GM21717 (cell line): ENCODE measurements around the gene CXCL6.

ENCODE experiments used
- ATAC-seq: cut with Tn5 transposase; IDR thresholded peaks from one replicate; pipeline ENCODE4 v1.9.1; 2021; ENCODE audit warnings: mild to moderate bottlenecking, moderate library complexity; ENCODE audit not compliant: unreplicated experiment

Gene CXCL6

DNA sequence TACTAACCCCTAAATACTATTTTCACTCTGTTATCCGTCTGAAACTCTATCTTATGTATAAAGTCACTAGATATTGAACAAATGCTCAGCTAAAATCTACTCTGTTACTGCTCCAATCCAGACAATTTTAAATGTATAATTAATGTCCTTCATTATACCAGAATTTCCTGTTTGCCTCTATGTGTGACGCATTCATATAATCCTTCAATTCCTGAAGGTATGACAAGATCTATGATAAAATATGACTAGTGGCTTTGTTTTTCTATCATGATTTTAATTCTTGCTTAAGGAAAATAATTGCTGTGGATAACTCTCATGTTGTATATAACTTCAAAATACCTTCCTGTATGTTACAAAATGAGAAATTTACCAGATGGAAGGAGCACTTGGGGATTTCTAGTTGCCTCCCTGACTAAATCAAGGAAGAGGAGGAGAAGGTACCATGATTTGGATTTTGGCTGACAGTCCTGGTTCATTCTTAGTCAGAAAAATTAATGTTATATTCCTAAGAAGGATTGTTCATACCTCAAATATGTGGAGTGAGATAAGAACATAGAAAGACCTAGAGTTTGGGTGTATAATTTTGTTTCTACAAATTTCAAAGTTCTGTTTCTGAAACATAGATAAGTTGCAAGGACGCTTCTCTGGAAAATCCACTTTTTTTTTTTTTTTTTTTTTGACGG is 4.9 kb downstream of the CXCL6 start:
- no peak for ATAC-seq

DNA sequence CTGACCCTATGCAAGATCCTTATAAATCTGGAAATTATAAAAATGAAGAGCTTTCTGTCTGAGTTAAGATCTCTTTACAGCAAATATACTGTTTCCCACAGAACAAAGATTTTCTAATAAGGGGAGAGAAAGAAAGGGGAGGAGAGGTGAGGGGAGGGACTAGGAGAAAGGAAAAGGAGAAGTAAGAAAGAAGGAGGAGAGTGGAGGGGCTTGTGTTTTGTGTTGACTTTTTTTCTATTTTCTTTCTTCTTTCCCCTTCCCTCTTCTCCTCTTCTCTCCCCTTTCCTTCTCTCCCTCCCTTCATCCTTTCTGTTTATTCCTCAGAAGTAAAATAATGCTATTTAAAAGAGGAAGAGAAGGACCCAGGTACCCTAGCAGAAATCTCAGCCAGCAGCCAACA is 6.2 kb downstream of the CXCL6 start:
- no peak for ATAC-seq

DNA sequence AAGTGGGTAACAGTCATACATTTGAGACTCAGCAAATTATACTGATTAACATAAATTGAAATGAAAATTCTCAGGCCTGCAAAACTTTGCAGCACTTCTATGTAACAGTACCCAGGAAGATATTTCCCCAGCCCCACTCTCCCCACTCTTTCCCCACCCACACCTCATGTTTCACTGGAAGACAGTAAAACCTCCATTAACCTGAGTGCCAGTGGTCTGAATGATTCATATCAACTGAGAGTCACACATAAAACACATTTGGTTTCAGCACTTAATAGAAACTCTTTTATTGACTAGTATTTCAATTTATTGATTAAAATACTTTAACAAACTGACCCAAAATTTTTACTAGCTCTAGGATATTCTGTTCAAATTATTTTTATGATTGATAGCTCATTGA is 6.9 kb downstream of the CXCL6 start:
- ATAC-seq, result no peak

DNA sequence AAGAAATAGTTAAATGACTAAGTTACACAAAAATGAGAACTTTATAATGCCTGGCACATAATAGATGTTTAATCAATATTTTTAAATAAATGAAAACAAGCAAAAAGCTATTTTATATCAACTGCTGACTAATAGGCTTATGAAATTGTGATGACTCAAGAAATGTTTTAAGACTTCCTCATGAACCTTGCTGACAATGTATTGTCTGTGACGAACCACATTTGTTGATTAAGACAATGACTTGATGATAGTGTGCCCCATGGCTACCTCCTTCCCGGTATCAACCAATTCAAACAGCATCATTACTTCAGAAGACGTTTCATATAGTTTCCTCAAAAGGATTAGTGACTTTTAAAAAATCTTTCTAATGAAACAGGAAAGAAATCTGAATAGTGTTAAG is 7.9 kb downstream of the CXCL6 start:
- ATAC-seq, result no peak

DNA sequence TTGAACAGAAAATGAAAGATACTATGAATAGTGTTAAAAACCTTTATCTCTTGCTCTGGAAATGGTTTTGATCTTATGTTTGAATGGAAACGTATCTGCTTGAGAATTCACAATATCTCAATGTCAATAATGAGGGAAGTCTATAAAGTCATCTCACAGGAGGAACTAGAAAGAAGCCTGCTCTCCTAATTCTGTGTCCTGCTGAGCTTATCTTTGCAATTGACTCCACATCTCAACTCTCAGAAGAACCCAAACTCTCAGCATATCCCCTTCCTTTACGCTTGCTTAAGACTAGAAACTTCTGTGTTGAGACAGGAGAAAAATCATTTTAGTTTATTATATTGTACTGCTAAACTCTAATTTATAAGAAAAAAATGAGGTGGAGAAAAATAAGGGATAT is 8.3 kb downstream of the CXCL6 start:
- ATAC-seq, result no peak

DNA sequence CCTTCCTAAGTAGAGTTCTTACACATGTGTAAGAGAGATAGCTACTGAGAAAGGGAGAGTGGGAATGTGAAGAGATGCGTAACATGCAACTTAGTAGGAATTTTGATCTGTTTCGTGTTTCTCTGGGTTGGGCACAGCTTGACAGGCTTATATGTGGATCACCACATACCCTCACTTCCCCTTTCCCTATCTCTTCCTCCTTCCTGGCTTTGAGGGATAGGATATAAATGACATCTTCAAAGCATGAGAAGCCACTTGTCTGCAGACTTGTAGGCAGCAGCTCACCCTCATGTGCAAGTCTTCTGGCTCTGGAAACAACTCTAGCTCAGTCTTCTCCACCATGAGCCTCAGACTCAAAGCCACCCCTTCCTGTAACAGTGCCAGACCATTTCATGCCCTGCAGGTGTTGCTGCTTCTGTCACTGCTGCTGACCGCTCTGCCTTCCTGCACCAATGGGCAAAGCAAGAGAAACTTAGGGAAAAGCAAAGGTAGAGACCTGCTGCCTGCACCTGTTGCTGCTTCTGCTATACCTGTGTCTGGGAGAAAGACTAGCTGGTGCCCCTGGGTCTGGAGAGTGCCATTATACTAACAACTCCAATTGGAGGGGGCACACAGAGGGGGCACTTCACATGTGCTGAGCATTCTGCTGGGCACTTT is 11.2 kb downstream of the CXCL6 start:
- ATAC-seq, result no peak

DNA sequence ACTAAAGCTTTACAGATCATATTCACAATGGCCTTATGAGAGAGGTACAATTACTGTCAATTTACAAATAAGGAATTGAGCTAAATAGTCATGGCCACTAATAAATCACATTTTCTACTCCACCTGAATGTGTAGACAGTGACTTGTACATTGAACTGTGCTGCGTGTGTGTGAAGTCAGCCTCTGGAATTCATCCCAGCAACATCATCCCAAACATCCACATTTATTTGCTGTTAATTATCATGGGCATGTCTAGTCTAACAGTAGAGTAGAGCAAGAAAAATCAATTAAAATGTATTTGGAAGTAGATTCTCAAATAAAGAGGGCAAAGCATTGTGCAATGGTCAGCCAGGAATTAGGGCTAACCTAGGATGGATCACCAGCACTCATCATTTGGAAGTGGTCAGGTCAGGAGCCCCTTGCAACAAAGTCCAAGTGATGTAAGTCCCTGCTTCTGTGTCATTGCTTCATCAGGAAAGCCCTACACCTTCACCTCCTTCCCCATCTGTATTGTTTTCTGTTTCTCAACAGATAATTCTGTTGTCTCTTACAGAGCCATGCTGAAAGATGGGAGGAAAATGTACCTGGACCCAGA is 11.8 kb downstream of the CXCL6 start:
- ATAC-seq, result no peak

DNA sequence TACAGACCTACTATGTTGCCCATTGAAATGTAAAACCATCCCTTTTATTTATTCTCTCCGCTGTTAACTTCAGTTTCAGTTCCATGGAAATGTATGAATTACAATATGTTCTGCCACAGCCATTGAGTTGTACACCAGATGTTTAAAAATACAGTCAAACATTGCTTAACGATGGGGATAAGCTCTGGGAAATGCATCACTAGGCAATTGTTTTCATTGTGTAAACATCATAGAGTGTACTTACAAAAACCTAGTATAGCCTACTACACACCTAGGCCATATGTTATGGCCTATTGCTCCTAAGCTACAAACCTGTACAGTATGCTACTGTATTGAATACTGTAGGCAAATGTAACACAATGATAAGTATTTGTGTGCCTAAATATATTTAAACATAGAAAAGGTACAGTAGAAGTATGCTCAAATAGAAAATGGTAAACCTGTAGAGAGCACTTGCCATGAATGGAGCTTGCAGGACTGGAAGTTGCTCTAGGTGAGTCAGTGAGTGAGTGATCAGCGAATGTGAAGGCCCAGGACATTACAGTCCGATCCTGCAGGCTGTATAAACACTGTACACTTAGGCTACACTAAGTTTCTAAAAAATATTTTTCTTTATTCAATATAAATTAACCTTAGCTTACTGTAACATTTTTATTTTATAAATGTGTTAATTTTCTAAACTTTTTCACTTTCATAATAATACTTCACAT is 13.9 kb downstream of the CXCL6 start:
- no peak for ATAC-seq

DNA sequence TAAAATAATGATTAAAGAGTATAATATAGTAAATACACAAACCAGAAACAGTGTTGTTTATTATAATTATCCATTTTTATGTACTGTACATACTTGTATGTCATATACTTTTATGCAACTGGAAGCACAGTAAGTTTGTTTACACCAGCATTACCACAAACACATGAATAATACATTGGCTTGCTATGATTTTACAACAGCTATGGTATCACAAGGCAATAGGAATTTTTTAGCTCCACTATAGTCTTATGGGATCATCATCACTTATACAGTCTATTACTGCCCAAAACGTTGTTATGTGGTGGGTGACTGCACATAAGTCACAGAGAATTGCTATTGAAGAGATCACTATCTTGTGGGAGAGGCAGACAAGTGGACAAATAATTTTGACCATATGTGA is 14.8 kb downstream of the CXCL6 start:
- no peak for ATAC-seq

DNA sequence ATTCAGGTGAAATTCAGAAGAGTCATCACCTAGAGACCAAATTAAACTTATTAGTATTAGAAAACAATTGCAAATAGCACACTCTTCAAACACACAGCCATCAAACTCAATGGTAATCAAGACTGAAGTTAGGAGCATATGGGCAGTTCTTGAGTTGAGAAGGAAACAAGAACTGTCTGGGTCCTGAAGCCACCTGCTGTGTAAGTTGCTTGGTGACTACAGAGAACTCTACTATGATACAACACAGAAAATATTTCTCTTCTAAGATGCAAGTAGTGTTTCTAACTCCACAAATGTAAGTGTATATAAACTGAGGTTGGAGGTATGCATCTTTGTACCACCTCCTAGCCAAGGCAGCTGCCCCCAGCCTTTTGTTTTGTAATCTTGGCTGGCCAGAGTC is 16.3 kb downstream of the CXCL6 start:
- no peak for ATAC-seq

DNA sequence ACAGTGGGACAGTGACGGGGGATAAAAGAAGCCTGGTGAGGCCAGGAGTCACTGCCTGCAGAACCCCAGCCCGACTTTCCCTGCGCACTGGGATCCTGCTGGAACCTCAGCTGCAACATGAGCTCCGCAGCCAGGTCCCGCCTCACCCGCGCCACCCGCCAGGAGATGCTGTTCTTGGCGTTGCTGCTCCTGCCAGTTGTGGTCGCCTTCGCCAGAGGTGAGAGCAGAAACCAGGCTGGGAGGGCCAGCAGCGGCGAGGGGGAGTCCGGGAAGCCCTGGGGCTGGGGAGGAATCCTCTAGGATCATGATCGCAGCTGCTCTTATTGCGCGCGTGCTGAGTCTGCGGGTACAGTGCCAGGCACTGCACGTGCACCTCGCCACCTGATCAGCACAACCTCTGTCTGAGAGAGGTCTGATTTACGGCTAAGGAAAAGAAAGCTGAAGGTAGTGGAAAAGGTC is 16.8 kb downstream of the CXCL6 start, which contains the start of gene PF4V1:
Gene PF4V1, plus strand, starts transcription at position 51 of the 459 bp plus-strand sequence. Its CDS starts 67 bp downstream, at position 118.
- no peak for ATAC-seq

DNA sequence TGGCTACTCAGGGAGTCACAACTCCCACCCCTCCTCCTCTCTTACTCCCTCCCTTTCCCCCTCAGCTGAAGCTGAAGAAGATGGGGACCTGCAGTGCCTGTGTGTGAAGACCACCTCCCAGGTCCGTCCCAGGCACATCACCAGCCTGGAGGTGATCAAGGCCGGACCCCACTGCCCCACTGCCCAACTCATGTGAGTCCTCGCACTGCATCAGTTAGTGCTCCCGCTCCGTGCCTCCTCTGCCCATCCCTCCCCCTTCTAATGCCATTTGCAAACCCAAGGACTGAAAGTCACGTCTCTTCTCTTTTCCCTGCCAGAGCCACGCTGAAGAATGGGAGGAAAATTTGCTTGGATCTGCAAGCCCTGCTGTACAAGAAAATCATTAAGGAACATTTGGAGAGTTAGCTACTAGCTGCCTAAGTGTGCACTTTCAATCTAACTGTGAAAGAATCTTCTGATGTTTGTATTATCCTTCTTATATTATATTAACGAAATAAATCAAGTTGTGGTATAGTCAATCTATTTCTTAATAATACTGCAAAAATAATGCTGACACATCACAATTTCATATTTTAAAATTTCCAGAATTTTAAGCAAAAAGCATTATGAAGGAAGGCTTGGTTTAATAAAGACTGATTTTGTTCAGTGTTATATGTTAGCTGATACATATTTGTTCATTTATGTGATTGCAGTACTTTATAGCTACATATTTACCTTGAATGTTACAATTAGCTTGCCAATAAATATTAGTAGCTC is 17.4 kb downstream of the CXCL6 start:
- no peak for ATAC-seq

DNA sequence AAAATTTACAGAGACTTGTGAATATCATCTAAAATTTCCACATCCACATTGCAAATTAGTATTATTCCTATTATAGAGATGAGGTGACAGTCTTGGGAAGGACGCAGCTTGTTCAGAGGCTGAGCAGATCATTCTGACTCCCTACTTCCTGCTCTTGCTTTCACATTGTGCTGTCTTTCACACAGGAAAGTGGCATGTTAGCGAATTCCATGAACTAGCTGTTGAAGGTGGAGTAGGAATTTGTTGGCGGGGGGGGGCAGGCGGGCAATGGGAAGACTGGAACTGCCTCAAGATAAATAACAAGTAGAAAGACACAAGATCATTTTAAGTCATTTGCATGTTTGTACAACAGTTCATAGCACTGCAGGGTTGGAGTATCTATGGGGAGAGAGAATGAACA is 18.9 kb downstream of the CXCL6 start:
- ATAC-seq, result no peak

DNA sequence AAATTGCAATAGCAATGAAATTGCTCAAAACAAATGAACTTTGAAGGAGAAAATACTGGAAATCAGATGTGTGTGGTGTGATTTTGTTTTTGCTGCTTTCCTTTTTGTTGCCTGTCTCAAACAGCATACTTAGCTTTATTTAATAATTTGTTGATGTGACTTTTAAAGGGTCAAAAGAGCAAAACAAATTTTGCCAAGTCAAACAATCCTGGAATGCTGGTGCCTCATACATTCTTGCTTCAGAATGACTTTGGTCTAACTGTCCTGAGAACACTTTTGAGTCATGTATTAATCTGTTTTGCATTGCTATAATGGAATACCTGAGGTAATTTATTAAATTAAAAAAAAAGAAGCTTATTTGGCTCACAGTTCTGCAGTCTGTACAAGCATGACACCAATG is 20.0 kb downstream of the CXCL6 start:
- no peak for ATAC-seq

DNA sequence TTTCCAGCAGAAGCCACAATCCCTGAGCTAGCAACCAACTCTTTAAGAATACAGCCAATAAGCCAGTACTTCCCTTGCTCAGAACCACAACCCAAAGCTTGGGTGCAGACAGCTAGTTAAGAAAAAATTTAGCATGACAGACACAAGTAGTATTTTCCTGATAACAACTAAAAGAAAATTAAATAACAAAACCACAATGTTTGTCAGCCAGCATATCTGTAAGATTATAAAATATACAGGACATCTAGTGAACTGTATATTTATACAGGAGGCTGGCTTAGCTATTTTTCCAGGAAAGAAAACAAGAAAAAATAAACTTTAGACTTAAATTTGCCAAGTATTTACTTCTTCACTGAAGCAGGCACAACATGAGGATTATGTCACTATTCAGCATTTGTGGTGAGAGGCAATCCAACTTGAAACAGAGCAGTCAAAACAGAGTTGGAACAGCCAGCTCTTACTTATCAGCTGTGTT is 23.2 kb downstream of the CXCL6 start:
- no peak for ATAC-seq

DNA sequence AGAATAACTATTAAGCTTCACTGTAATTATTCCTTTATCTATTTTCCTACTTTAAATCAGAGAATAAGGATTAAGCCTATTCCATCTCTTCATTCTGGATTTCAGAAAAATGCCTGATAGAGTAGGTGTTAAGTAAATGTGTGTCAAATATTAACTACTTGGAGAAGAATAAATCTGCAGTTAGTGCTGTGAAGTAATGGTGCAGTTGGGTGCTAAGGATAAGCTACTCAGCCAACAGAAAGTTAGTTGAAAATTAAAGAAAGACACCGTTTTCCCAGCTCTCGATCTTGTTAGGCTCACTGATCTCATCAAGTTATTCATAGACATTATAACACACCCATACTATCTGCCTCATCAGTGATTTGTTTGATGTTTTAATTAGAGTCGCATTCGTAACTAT is 23.7 kb downstream of the CXCL6 start:
- ATAC-seq, result no peak

DNA sequence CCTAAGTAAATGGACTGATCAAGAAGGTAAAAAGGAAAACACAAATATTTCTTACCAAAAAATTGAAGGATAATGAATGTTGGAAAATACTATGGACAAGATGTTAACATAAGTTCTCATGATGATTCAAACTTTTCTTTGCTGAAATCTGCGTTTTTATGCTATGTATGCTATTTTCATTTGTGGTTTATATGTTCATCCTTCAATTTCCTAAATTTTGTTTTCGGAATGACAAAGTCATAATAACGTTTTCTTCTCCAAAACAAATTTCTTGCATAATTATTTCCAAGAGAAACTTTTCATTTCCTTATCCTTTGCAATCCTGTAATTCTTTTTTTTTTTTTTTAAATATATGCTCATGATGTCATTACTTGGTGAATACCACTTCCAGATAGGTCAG is 24.4 kb downstream of the CXCL6 start:
- no peak for ATAC-seq

DNA sequence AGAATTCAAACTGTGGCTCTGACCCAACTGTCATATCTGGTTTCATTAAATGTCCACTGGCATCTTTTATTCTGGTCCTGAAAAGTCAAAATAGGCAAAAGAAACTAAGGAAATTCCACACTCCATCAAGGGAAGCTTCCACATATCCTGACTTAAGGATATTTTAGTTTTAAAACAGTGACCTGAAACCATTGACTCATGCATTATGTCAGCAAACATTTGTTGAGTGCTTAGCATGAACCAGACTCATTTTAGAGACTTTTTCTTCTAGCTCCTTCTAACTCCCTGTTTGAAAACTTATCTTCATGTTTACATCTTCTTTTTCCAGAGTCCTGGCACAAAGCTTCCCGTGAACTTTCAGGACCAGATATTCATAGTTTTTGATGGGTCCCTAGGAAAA is 25.8 kb downstream of the CXCL6 start:
- no peak for ATAC-seq

DNA sequence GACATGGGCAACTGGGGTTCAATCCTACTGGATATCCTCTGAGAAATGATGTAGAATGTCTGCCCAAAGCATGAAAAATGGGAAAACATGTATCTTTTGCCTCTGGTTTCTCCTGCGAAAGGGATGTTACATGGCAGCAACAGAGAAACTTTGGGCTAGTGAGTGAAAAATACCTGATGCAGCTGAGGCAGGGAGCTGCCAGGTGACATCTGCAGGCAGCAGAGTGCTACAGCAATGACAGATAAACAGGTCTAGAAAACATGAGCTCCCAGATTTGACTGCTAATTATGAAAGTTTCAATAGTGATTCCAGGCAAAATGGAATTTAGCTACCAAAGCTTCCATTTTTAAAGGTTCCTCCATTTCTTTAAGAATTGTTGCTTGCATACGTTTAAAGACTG is 27.9 kb downstream of the CXCL6 start:
- ATAC-seq, result no peak

DNA sequence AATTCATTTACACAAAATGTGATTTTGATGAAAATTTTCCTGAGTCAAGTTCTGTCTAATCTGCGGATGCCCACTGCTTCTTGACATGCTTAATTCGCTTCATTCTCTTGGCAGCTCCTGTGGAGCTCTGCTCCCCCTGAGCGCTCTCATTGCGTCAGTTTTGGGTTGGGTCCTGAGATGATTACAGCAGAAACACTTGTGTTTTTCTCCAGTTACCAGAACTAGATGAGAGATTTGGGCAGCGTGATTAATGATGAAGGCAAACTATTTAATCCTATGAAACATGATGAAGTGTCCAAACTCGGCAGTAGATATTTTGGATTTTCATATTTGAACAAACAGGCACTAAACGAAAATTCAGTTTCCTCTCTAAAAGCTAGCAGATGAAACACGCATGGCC is 28.5 kb downstream of the CXCL6 start:
- ATAC-seq, result no peak
